Activated CD8-positive, alpha-beta T cell treated with anti-CD3 and anti-CD28 coated beads for 36 hours (primary cell): ENCODE data around the gene PSORS1C1. TPM values are rescaled to one million over a fixed set of nuclear protein-coding genes. Genes with fewer than 3 reads are reported as not detected.

Source experiments
- ATAC-seq: fragments of 200-7000 bp; cut with Tn5 transposase; one replicate; pipeline ENCODE4 v1.10.0; 2021; ENCODE audit warnings: mild to moderate bottlenecking, moderate library complexity
- CTCF ChIA-PET: fragments of 350-600 bp; sonication (Branson Sonifier 250); formaldehyde crosslinking; loops from one replicate; lab custom pipeline; 2021; ENCODE audit warnings: antibody characterized with exemption; lab: Charles Lee
- POLR2A ChIA-PET: fragments of 350-600 bp; sonication (Branson Sonifier 250); formaldehyde crosslinking; loops from one replicate; lab custom pipeline; 2021; ENCODE audit warnings: antibody characterized with exemption; lab: Charles Lee
- DNase-seq: peaks from one replicate; pipeline ENCODE4 v3.0.0-alpha.2; 2020
- H3K27ac Mint-ChIP-seq: one replicate; pipeline ENCODE4 v1.8.0; 2021; ENCODE audit warnings: mild to moderate bottlenecking, mixed read lengths
- H3K27me3 Mint-ChIP-seq: one replicate; pipeline ENCODE4 v1.8.0; 2021; ENCODE audit warnings: mixed read lengths
- H3K36me3 Mint-ChIP-seq: one replicate; pipeline ENCODE4 v1.8.0; 2021; ENCODE audit warnings: low read depth, mixed read lengths
- H3K4me1 Mint-ChIP-seq: one replicate; pipeline ENCODE4 v1.8.0; 2021; ENCODE audit warnings: low read depth, mixed read lengths
- H3K4me3 Mint-ChIP-seq: one replicate; pipeline ENCODE4 v1.8.0; 2021; ENCODE audit warnings: mild to moderate bottlenecking, moderate library complexity, mixed read lengths
- H3K9me3 Mint-ChIP-seq: one replicate; pipeline ENCODE4 v1.8.0; 2021; ENCODE audit warnings: mixed read lengths
- CTCF ChIP-seq: fragments of 200-600 bp; IDR thresholded peaks from one replicate; pipeline ENCODE4 v1.8.0; 2022; ENCODE audit warnings: antibody characterized with exemption, mild to moderate bottlenecking
- intact Hi-C: fragments of 100-400 bp; cut with micrococcal nuclease; formaldehyde crosslinking; loops from one replicate; pipeline ENCODE4 v1.10.0; 2022
- total RNA-seq, 2 experiments: library from RNA; stranded (reverse); gene quantifications; one replicate each; pipeline ENCODE4 v1.2.3, GENCODE V29; 2021

The PSORS1C1 gene
- total RNA-seq, 2 experiments from 2014 or later, result not detected

- Mint-ChIP-seq H3K36me3 (peaks cover 2% of the 10 kb centered on the region), H3K4me3 (no peak overlapping the region), H3K27ac (no peak overlapping the region), H3K27me3 (no peaks in the 10 kb centered on the region), H3K9me3 (no peaks in the 10 kb centered on the region), H3K4me1 (no peaks in the 10 kb centered on the region)
- intact Hi-C loops, result no loop called here
- POLR2A ChIA-PET, result interaction anchor here (0.6 to 1.1 kb wide), 2 partner anchors 285 to 423 kb away, joined by 3 to 6 read pairs; no protein-coding TSS in a partner anchor
- CTCF ChIA-PET, result interaction anchor here (1.6 kb wide), 1 partner anchor 16 kb away, joined by 3 read pairs; no protein-coding TSS in a partner anchor
- DNase-seq, result no peak
- ATAC-seq, result no peak
- no peak for TF ChIP-seq CTCF
Measured at GRCh38 chr6:31143148-31143547, 28.5 kb downstream of the PSORS1C1 start.

- Mint-ChIP-seq H3K27ac (no peak overlapping the region), H3K4me1 (no peaks in the 10 kb centered on the region), H3K27me3 (no peaks in the 10 kb centered on the region), H3K36me3 (peaks cover 2% of the 10 kb centered on the region), H3K9me3 (no peaks in the 10 kb centered on the region), H3K4me3 (no peak overlapping the region)
- POLR2A ChIA-PET, result interaction anchor here (1.1 to 1.6 kb wide), 2 partner anchors 52 to 287 kb away, joined by 3 to 10 read pairs; no protein-coding TSS in a partner anchor
- no peak for ATAC-seq
- DNase-seq, result no peak
- CTCF ChIA-PET, result interaction anchor here (0.8 kb wide), 1 partner anchor 229 kb away, joined by 3 read pairs; no protein-coding TSS in a partner anchor
- intact Hi-C loops, result no loop called here
- TF ChIP-seq CTCF, result no peak
Measured at GRCh38 chr6:31144296-31144969, 29.8 kb downstream of the PSORS1C1 start.

GRCh38 chr6:31144970-31145340 is 30.4 kb downstream of the PSORS1C1 start:
- H3K4me3 Mint-ChIP-seq, result no peak overlapping the region
- CTCF ChIA-PET, result interaction anchor here (0.8 kb wide), 1 partner anchor 228 kb away, joined by 3 read pairs; no protein-coding TSS in a partner anchor
- TF ChIP-seq CTCF, result no peak
- DNase-seq (no peak), ATAC-seq (no peak)
- H3K27ac Mint-ChIP-seq, result no peak overlapping the region
- H3K27me3 Mint-ChIP-seq, result no peaks in the 10 kb centered on the region
- POLR2A ChIA-PET, result interaction anchor here (1.6 kb wide), 1 partner anchor 52 kb away, joined by 10 read pairs; no protein-coding TSS in a partner anchor
- intact Hi-C loops, result no loop called here
- no peaks in the 10 kb centered on the region for H3K9me3 Mint-ChIP-seq
- H3K4me1 Mint-ChIP-seq, result no peaks in the 10 kb centered on the region
- peaks cover 2% of the 10 kb centered on the region for H3K36me3 Mint-ChIP-seq

GRCh38 chr6:31145386-31145785 is 30.8 kb downstream of the PSORS1C1 start:
- H3K36me3 Mint-ChIP-seq, result peaks cover 2% of the 10 kb centered on the region
- ChIA-PET CTCF (interaction anchor here (0.8 to 1.0 kb wide), 2 partner anchors 17 to 228 kb away, joined by 3 to 4 read pairs; no protein-coding TSS in a partner anchor), POLR2A (interaction anchor here (1.6 to 1.7 kb wide), 2 partner anchors 27 to 51 kb away, joined by 5 to 10 read pairs; no protein-coding TSS in a partner anchor)
- no peak overlapping the region for H3K27ac Mint-ChIP-seq
- H3K27me3 Mint-ChIP-seq, result no peaks in the 10 kb centered on the region
- no peak for TF ChIP-seq CTCF
- intact Hi-C loops, result no loop called here
- H3K4me3 Mint-ChIP-seq, result no peak overlapping the region
- ATAC-seq, result no peak
- H3K9me3 Mint-ChIP-seq, result no peaks in the 10 kb centered on the region
- no peaks in the 10 kb centered on the region for H3K4me1 Mint-ChIP-seq
- no peak for DNase-seq
